Stimulated activated CD4-positive, alpha-beta T cell treated with anti-CD3 and anti-CD28 coated beads, Interleukin-1b, Interleukin-23, amount 100 ng/mL, for 48 hours (primary cell): ENCODE results near the gene GATA3.

Experiments
- DNase-seq: peaks from one replicate; pipeline ENCODE4 v3.0.0-alpha.2; 2020

Gene GATA3

DNA sequence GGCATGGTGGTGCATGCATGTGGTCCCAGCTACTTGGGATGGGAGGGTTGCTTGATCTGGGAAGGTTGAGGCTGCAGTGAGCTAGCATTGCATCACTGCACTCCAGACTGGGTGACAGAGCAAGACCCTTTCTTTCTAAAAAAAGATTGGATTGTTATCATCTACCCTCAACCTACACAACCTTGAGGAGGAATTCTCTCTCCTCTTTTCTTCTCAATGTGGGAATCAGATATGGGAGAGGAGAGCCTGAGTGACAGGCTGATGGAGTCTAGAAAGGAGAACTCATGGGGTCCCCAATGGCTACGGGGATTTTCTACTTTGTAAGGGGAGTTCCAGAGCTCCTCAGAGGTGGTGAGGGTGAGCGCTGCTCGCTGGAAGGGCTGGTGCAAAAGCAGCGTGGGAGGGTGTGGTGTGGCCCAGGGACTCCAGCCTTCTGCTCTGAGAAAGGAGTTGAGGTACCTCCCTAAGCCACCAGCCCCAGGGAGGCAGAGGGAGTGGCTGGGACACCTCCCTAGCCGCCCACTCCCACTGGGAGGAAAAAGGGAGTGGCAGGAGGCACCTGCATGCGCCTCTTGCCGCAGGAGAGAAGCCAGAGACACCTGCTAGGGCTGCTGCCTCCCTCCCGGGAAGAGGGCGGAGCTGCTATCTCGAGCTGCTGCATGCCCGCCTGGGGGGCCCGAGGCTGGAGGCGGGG lies 48.4 kb downstream of the GATA3 start:
- no peak for DNase-seq

- no peak for DNase-seq
Measured at GRCh38 chr10:8103543-8103942, 49.1 kb downstream of the GATA3 start.

DNA sequence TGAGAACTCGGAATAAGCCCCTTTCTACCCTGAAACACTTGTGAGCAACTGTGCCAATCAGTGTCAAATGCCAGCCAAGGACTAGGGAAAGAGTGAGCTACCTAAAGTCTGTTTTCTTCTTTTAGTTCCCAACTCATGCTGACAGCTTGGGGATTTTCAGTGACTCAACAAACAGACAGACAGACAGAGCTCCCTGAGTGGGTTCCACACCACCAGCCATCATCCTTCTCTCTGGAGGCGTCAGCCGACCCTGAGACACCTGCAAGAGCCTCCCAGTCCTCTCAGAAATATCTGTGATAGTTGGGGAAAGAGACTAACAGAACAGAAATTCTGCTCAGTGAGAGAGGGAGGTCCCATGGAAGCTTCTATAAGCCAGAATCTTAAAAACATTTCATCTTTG lies 49.5 kb downstream of the GATA3 start:
- no peak for DNase-seq

DNA sequence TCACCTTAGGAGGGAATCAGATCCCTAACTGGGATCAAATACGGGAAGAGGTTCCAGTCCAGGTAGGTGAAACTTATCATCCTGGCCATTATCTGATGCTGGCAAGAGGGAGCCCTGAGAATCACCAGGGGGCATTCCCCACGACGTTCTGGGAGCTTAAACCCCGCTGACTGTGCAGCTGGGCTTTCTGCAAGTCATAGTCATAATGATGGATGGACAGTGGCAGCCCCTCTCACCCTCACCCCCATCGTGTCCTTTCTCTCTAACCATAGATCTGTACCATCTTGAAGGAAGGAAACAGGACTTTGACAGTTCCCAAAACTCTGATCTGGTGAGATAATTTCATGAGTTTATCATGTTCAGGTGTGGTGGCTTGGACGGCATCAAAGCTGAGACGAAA lies 50.2 kb downstream of the GATA3 start:
- DNase-seq, result no peak

- DNase-seq, result no peak
Measured at GRCh38 chr10:8105932-8106331, 51.4 kb downstream of the GATA3 start.

DNA sequence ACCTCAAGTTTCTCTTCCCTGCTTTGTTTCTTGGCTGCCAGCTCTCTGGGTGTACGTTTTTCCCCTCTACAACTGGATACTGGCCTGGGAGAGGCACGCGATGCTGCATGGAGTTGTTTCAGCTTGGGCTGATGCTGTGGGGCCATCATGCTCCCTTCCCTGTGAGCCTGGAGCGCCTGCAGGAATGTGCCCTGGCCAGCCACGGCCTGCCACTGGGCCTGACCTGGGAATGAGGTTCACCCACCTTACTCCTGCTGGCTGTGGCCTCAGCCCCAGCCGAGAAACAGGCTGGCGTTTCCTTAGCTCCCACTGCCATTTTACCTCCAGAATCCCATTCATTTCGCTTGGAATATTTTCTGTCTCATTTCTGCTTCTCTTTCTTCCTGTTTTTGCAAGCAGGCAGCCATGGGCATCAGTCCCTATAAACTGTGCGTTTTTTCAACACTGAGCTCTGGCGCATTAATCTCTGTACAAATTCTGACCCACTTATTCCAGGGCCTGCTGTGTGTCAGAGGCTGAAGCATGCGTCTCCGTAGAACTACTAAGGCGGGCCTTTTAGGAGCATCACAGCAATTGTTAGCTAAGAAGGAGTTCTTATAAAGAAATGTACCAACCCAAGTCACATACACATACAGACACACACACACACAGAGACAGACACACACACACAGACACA lies 57.9 kb downstream of the GATA3 start:
- no peak for DNase-seq

DNA sequence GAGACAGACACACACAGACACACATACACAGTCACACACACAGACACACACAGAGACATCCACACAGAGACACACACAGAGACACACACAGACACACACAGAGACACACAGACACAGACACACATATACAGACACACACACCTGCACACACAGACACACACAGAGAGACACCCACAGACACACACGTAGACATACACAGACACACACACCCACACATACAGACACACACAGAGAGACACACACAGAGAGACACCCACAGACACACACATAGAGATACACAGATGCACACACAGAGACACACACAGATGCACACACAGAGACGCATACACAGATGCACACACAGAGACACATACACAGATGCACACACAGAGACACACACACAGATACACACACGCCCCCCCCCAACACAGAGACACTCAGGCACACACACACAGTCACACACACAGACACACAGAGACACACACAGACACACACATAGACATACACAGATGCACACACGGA lies 58.5 kb downstream of the GATA3 start:
- DNase-seq, result no peak

DNA sequence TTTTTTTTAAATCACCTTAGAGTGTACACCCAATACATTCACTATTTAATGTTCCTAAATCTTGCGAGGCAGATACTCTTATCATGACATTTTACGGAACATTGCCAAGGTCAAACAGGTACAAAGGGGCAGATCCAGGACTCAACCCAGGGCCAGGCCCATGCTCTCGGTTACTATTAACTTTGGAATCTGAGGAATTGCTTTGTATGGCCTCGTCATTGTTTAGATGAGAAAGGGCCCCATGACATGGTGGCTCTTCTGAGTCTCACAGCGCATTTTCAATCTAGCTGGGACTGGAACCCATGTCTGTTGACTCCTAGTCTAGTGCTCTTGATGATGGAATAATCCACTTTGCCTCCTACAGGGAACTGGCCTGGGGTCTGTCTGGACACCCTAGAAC lies 59.1 kb downstream of the GATA3 start:
- no peak for DNase-seq

- DNase-seq, result no peak
Measured at GRCh38 chr10:8114741-8115617, 60.5 kb downstream of the GATA3 start.

GRCh38 chr10:8115618-8115980 lies 61.1 kb downstream of the GATA3 start:
- DNase-seq, result no peak

- no peak for DNase-seq
Measured at GRCh38 chr10:8116474-8116873, 62.0 kb downstream of the GATA3 start.

- DNase-seq, result no peak
Measured at GRCh38 chr10:8116926-8117493, 62.5 kb downstream of the GATA3 start.

GRCh38 chr10:8121201-8121890 lies 66.9 kb downstream of the GATA3 start:
- DNase-seq, result no peak

GRCh38 chr10:8122611-8123369 lies 68.3 kb downstream of the GATA3 start:
- DNase-seq, result no peak

- DNase-seq, result no peak
Measured at GRCh38 chr10:8124436-8124835, 69.9 kb downstream of the GATA3 start.
